ENCODE measurements around the gene ANAPC5. TPM values are rescaled to one million over a fixed set of nuclear protein-coding genes. Genes with fewer than 3 reads are reported as not detected.
A peak's percentile ranks its signal among the peaks of the same experiment; 100 is the strongest.
"Not testable (repeated sequence)": the region's sequence is repeated elsewhere in the genome, so short reads cannot be mapped to it uniquely, and the experiment has no call there.

The ANAPC5 gene
- polyA plus RNA-seq, 3 donors: 67.3 to 161 (median 114) TPM

DNA sequence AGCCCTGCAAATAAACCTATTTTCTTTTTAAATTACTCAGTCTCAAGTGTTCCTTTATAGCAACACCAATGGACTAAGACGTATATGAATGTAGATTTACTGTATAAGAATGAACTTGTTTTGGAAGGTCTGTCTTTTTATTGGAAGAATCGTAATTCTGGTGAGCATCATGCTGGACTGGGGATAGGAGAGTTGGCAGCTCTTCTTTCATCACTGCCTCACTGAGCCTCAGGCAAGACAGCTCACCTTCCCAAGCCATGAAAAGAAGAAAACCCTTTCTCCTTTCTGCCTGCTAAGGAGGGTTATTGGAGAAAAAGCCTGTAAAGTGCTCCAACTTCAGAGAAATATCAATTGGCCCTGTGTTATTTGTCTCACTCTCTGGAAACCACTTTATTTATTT is 38.6 kb upstream of the ANAPC5 start:
- H3K79me2 ChIP-seq (ENCODE audit: insufficient read depth, low read length): no peaks in the 10 kb centered on the region
- no peak overlapping the region for H3K4me3 ChIP-seq (replicated peaks in 1 of 3; ENCODE audit: low read depth in 2 of 3, low read length in 3 of 3)
- peaks cover 19 to 24% of the 10 kb centered on the region in 2 donors for H3K4me1 ChIP-seq (ENCODE audit: control insufficient read depth in 1 of 2, insufficient read depth in 2 of 2, low read length in 2 of 2)
- H3K9me3 Mint-ChIP-seq: peaks cover 0 to 3% (median 0%) of the 10 kb centered on the region in 7 donors
- no CpG with 5 or more reads among the region's 2 CpGs for WGBS (ENCODE audit: insufficient coverage)
- TF ChIP-seq, protein P1, sequence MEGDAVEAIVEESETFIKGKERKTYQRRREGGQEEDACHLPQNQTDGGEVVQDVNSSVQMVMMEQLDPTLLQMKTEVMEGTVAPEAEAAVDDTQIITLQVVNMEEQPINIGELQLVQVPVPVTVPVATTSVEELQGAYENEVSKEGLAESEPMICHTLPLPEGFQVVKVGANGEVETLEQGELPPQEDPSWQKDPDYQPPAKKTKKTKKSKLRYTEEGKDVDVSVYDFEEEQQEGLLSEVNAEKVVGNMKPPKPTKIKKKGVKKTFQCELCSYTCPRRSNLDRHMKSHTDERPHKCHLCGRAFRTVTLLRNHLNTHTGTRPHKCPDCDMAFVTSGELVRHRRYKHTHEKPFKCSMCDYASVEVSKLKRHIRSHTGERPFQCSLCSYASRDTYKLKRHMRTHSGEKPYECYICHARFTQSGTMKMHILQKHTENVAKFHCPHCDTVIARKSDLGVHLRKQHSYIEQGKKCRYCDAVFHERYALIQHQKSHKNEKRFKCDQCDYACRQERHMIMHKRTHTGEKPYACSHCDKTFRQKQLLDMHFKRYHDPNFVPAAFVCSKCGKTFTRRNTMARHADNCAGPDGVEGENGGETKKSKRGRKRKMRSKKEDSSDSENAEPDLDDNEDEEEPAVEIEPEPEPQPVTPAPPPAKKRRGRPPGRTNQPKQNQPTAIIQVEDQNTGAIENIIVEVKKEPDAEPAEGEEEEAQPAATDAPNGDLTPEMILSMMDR (IDR thresholded peaks at IDR 0.05): no peak
- H3K4me1 Mint-ChIP-seq: peaks cover 23% of the 10 kb centered on the region
- H3K9ac ChIP-seq (ENCODE audit: insufficient read depth, low read length, poor library complexity, severe bottlenecking): no peak overlapping the region
- no peaks in the 10 kb centered on the region for H3K27me3 ChIP-seq (ENCODE audit: control insufficient read depth in 2 of 2, insufficient read depth in 2 of 2, low read length in 2 of 2)
- no peak overlapping the region for H3K27ac Mint-ChIP-seq
- H3K9me3 ChIP-seq (replicated peaks in 1 of 2; ENCODE audit: control insufficient read depth in 1 of 2, insufficient read depth in 1 of 2, low read length in 2 of 2): no peaks in the 10 kb centered on the region
- no peak for DNase-seq
- H4K20me1 ChIP-seq (ENCODE audit: insufficient read depth, low read length): no peaks in the 10 kb centered on the region
- intact Hi-C loops (cut with micrococcal nuclease): loop anchor here in 1 of 2 donors (10.0 kb wide), 2 partner anchors 46 to 74 kb away; no protein-coding TSS in a partner anchor
- no peak overlapping the region for H2AFZ ChIP-seq (ENCODE audit: insufficient read depth, low read depth, low read length, poor library complexity, severe bottlenecking)
- H3K27me3 Mint-ChIP-seq (ENCODE audit: low read depth in 3 of 3): peaks cover 0 to 1% (median under 1%) of the 10 kb centered on the region in 3 donors
- no peaks in the 10 kb centered on the region for H3K36me3 ChIP-seq (replicated peaks in 1 of 2; ENCODE audit: control insufficient read depth in 1 of 2, insufficient read depth in 2 of 2, low read length in 2 of 2)
- no peaks in the 10 kb centered on the region for H3K36me3 Mint-ChIP-seq
- no peak overlapping the region for H3K4me2 ChIP-seq (replicated peaks; ENCODE audit: extremely low read depth, low read length, poor library complexity, severe bottlenecking)
- H3K27ac ChIP-seq (ENCODE audit: low read depth in 1 of 2, low read length in 2 of 2): no peak overlapping the region
- H3K4me3 Mint-ChIP-seq: no peak overlapping the region

- no peaks in the 10 kb centered on the region for H3K79me2 ChIP-seq (ENCODE audit: insufficient read depth, low read length)
- Mint-ChIP-seq H3K9me3 (peaks cover 0 to 3% (median 0%) of the 10 kb centered on the region in 7 donors), H3K4me3 (peak overlapping the region in 1 of 2 donors; percentile 4), H3K27me3 (ENCODE audit: low read depth in 3 of 3) (peaks cover 0 to 3% (median 1%) of the 10 kb centered on the region in 3 donors), H3K27ac (peak overlapping the region; percentile 12 to 87 (median 78)), H3K4me1 (peaks cover 23% of the 10 kb centered on the region), H3K36me3 (no peaks in the 10 kb centered on the region)
- peak overlapping the region; percentile 32 for H2AFZ ChIP-seq (ENCODE audit: insufficient read depth, low read depth, low read length, poor library complexity, severe bottlenecking)
- no peak overlapping the region for H3K4me3 ChIP-seq (replicated peaks in 1 of 3; ENCODE audit: low read depth in 2 of 3, low read length in 3 of 3)
- H3K4me2 ChIP-seq (replicated peaks; ENCODE audit: extremely low read depth, low read length, poor library complexity, severe bottlenecking): no peak overlapping the region
- H3K9ac ChIP-seq (ENCODE audit: insufficient read depth, low read length, poor library complexity, severe bottlenecking): no peak overlapping the region
- no peaks in the 10 kb centered on the region for H3K36me3 ChIP-seq (replicated peaks in 1 of 2; ENCODE audit: control insufficient read depth in 1 of 2, insufficient read depth in 2 of 2, low read length in 2 of 2)
- H4K20me1 ChIP-seq (ENCODE audit: insufficient read depth, low read length): no peaks in the 10 kb centered on the region
- TF ChIP-seq, protein P1 (IDR thresholded peaks at IDR 0.05): no peak
- intact Hi-C loops (cut with micrococcal nuclease): no loop called here
- H3K4me1 ChIP-seq (ENCODE audit: control insufficient read depth in 1 of 2, insufficient read depth in 2 of 2, low read length in 2 of 2): peaks cover 19 to 24% of the 10 kb centered on the region in 2 donors
- H3K27ac ChIP-seq (ENCODE audit: low read depth in 1 of 2, low read length in 2 of 2): peak overlapping the region; percentile 5 to 47
- 0% methylated on average over 2 of the region's 5 CpGs for WGBS (ENCODE audit: insufficient coverage)
- H3K9me3 ChIP-seq (replicated peaks in 1 of 2; ENCODE audit: control insufficient read depth in 1 of 2, insufficient read depth in 1 of 2, low read length in 2 of 2): no peaks in the 10 kb centered on the region
- no peaks in the 10 kb centered on the region for H3K27me3 ChIP-seq (ENCODE audit: control insufficient read depth in 2 of 2, insufficient read depth in 2 of 2, low read length in 2 of 2)
- peak; percentile 51 to 70 (median 57) for DNase-seq
These were observed 36.3 kb upstream of the ANAPC5 start for GRCh38 chr12:121388421-121388981.

GRCh38 chr12:121384891-121385290 is 32.7 kb upstream of the ANAPC5 start:
- H3K4me3 ChIP-seq (replicated peaks in 1 of 3; ENCODE audit: low read depth in 2 of 3, low read length in 3 of 3); H3K79me2 ChIP-seq (ENCODE audit: insufficient read depth, low read length); H3K27me3 ChIP-seq (ENCODE audit: control insufficient read depth in 2 of 2, insufficient read depth in 2 of 2, low read length in 2 of 2); intact Hi-C loops (cut with micrococcal nuclease); H3K9me3 Mint-ChIP-seq; H3K4me2 ChIP-seq (replicated peaks; ENCODE audit: extremely low read depth, low read length, poor library complexity, severe bottlenecking); H3K4me3 Mint-ChIP-seq; H3K9ac ChIP-seq (ENCODE audit: insufficient read depth, low read length, poor library complexity, severe bottlenecking); H3K36me3 ChIP-seq (replicated peaks in 1 of 2; ENCODE audit: control insufficient read depth in 1 of 2, insufficient read depth in 2 of 2, low read length in 2 of 2); DNase-seq; H3K9me3 ChIP-seq (replicated peaks in 1 of 2; ENCODE audit: control insufficient read depth in 1 of 2, insufficient read depth in 1 of 2, low read length in 2 of 2); H2AFZ ChIP-seq (ENCODE audit: insufficient read depth, low read depth, low read length, poor library complexity, severe bottlenecking); H3K27me3 Mint-ChIP-seq (ENCODE audit: low read depth in 3 of 3); H3K36me3 Mint-ChIP-seq; H4K20me1 ChIP-seq (ENCODE audit: insufficient read depth, low read length); H3K27ac ChIP-seq (ENCODE audit: low read depth in 1 of 2, low read length in 2 of 2): not testable (repeated sequence)
- 100% methylated on average over 3 of the region's 6 CpGs for WGBS (ENCODE audit: insufficient coverage)
- Mint-ChIP-seq H3K4me1 (peaks cover 13% of the 10 kb centered on the region), H3K27ac (peak overlapping the region in 1 of 7 donors; percentile 6)
- H3K4me1 ChIP-seq (ENCODE audit: control insufficient read depth in 1 of 2, insufficient read depth in 2 of 2, low read length in 2 of 2): peaks cover 13 to 16% of the 10 kb centered on the region in 2 donors
